Measurements from ENCODE around the gene TTLL7.

Gene TTLL7

GRCh38 chr1:83818916-83819315 is 180.0 kb downstream of the TTLL7 start:
- no peak for DNase-seq (ENCODE audit: low spot score)

- DNase-seq (ENCODE audit: low spot score), result no peak
Measured at GRCh38 chr1:83816836-83817235, 182.1 kb downstream of the TTLL7 start.

GRCh38 chr1:83815330-83815729 is 183.6 kb downstream of the TTLL7 start:
- DNase-seq (ENCODE audit: low spot score), result no peak

All from Ammon's horn (tissue), 1 donor.